ENCODE data around the gene ZC3H14. TPM values are rescaled to one million over a fixed set of nuclear protein-coding genes. Genes with fewer than 3 reads are reported as not detected.
"Not testable (repeated sequence)": the region's sequence is repeated elsewhere in the genome, so short reads cannot be mapped to it uniquely, and the experiment has no call there.

The ZC3H14 gene, protein sequence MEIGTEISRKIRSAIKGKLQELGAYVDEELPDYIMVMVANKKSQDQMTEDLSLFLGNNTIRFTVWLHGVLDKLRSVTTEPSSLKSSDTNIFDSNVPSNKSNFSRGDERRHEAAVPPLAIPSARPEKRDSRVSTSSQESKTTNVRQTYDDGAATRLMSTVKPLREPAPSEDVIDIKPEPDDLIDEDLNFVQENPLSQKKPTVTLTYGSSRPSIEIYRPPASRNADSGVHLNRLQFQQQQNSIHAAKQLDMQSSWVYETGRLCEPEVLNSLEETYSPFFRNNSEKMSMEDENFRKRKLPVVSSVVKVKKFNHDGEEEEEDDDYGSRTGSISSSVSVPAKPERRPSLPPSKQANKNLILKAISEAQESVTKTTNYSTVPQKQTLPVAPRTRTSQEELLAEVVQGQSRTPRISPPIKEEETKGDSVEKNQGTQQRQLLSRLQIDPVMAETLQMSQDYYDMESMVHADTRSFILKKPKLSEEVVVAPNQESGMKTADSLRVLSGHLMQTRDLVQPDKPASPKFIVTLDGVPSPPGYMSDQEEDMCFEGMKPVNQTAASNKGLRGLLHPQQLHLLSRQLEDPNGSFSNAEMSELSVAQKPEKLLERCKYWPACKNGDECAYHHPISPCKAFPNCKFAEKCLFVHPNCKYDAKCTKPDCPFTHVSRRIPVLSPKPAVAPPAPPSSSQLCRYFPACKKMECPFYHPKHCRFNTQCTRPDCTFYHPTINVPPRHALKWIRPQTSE
- 44.9 and 54.1 TPM in 2 replicates for total RNA-seq (2014; rRNA removed; shearing (Covaris generic); ENCODE audit: low replicate concordance)

DNA sequence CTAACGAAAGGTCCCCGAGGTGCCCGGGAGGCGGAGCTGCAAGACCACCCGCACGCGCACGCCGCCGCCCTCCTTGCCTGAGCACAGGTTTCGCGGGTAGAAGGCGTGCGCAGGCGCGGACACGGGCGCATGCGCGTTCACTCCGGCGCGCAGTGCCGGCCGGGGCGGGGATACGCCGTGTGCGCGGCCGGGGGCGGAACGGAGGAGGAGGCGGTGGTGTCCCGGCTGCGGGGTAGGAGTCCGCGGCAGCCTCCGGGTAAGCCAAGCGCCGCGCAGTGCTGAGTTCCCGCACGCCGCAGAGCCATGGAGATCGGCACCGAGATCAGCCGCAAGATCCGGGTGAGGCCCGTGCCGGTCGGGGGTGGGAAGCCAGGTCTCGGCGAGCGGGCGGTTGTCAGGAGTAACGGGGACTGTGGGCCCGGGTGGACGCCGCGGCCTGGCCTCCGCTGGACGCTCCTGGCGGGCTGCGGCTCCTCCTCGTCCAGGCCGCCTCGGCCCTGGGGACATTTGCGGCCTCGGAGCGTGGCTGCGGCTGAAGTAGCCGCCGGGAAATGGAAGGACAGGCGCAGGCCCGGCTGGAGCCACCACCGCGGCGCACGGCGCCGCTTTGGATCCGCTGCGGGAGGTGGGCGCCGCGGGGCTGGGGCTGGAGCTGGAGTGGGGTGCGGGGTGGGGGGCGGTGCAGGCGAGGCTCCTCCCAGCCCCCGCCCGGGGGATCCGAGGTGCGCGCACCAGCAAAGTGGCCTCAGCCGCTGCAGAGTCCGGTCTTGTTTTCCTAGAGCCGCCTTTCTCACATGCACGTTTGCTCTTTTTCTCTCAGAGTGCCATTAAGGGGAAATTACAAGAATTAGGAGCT is at the start of gene ZC3H14:
Gene ZC3H14 (plus strand): TSS at position 207 of the 856 bp plus-strand sequence. CDS start 97 bp downstream, at position 304.
- Histone ChIP-seq H3K27me3 (no peaks in the 10 kb centered on the region), H3K4me3 (peak within 1 kb of the TSS; percentile 81), H3K9me3 (no peaks in the 10 kb centered on the region), H3K36me3 (peaks cover 14% of the 10 kb centered on the region)
- peak; percentile 76 for DNase-seq

DNA sequence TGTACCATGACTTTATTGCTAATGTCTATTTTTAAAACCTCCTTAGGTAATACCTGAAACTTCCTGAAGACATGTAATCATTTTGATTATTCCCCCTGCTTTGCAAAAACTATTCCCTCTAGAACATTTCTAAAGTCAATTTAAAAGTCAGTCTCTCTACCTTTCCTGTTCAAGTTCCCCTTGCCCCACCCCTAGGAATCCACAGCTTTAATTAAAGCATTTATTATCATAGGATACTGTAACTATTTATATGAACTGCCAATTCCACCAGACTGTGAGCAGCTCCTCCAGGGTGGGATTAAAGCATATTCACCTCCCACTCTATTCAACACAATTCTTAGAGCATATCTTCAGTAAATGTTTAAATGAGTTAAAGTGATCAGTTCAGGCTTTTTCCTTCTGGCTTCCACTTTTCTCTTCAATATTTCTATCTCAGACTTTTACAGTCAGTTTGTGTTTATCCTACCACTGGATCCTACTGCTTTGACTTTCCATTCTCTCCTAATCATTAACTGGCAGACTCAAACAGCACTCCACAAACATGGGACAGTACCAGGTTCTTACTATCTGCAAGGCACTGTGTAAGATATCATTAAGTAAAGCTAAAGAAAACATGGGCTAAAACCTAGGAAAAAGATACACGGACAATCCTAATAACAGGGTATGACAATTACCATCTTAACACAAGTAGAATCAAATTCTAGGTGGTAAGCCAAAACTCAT is 47.2 kb upstream of the ZC3H14 start:
- Histone ChIP-seq H3K4me3 (no peak overlapping the region), H3K36me3 (no peaks in the 10 kb centered on the region), H3K9me3 (no peaks in the 10 kb centered on the region), H3K27me3 (no peaks in the 10 kb centered on the region)
- DNase-seq = no peak

DNA sequence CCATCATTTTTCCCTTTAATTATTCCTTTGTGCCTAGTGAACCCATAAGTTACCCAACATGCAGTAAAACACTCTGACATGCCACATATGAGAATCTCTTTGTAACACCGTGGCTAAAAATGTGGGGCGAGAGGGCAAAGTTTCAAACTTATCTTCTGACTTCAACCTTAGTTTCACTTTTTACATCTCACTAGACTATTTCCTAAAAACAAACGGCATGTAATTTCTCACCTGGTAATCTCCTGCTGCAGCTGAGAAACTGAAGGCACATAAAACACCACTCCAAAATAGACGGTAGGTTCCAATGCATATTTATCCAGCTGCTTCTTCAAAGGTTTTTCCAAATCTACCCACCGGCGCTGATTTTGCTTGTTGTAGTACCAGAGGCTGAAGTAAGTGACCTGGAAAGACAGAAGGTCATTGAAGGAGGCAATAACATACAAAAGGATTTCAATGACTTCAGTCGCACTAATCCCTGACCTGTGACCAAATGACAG is 45.9 kb upstream of the ZC3H14 start:
- no peak for DNase-seq
- Histone ChIP-seq H3K27me3 (no peaks in the 10 kb centered on the region), H3K4me3 (no peak overlapping the region), H3K9me3 (no peaks in the 10 kb centered on the region), H3K36me3 (no peaks in the 10 kb centered on the region)

DNA sequence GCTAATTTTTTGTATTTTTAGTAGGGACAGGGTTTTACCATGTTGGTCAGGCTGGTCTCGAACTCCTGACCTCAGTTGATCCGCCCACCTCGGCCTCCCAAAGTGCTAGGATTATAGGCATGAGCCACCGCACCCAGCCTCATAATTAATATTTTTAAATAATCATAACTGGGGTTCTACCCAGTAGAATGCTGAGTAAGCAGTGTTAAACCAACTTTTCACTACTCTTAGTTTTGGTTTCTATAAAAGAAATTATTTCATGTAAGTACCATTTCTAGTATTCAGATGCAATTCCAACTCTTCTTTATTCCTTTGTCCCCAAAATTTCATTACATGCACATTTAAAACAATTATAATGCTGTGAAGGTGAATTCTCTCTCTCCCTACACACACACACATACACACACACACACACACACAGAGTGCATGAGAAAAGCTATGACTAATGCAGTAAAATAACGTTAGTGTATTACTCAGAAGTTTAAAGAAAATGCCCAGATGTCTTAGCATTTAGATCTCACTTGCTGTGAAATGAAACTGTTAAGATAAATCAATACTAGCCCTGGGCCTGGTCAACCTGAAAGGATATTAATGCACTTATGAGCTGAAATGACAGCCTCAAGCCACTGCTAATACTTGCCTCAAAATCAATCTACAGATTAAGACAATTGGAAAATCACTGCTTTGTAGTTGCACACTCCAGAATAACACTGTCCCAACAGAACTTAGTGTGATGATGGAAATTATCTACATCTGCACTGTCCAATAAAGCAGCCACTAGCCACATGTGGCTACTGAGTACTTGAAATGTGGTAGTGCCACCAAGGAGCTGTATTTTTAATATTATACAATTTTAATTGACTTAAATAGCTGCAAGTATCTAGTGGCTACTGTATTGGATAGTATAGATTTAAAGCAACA is 44.0 kb upstream of the ZC3H14 start:
- no peak overlapping the region for H3K4me3 ChIP-seq
- peak; percentile 2 for DNase-seq
- no peaks in the 10 kb centered on the region for H3K36me3 ChIP-seq
- no peaks in the 10 kb centered on the region for H3K27me3 ChIP-seq
- no peaks in the 10 kb centered on the region for H3K9me3 ChIP-seq

DNA sequence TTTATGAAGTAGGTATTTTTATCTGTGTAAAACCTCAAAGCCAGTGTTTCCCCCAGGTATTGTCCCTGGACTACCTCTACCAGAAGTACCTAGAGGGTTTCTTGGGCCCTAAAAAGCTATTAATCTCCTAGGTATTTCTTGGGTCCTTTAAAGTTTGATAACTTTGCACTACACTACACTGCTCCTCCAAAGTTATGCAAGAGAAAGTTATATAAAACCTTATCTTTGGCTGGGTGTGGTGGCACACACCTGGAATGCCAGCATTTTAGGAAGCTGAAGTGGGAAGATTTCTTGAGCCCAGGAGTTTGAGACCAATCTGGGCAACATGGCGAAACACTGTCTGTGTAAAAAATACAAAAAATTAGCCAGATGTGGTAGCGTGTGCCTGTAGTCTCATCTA is 42.9 kb upstream of the ZC3H14 start:
- no peak overlapping the region for H3K4me3 ChIP-seq
- no peaks in the 10 kb centered on the region for H3K9me3 ChIP-seq
- no peak for DNase-seq
- H3K36me3 ChIP-seq = no peaks in the 10 kb centered on the region
- no peaks in the 10 kb centered on the region for H3K27me3 ChIP-seq

DNA sequence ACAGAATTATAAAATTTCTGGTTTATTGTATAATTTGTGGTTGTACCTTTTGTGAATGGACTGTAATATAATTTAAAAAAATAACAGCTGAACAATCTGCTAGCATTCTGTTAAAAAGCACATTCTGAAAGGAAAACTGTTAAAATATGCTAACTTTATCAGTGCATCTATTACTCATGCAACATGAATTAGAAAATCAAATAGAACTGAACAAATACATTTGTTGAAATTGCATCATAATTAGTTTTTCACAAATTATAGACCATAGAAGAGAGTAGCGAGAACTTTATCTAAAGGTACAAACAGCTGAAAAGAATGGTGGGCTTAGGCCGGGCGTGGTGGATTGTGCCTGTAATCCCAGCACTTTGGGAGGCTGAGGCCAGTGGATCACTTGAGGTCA is 41.0 kb upstream of the ZC3H14 start:
- Histone ChIP-seq H3K9me3 (no peaks in the 10 kb centered on the region), H3K27me3 (no peaks in the 10 kb centered on the region), H3K36me3 (no peaks in the 10 kb centered on the region), H3K4me3 (no peak overlapping the region)
- no peak for DNase-seq

DNA sequence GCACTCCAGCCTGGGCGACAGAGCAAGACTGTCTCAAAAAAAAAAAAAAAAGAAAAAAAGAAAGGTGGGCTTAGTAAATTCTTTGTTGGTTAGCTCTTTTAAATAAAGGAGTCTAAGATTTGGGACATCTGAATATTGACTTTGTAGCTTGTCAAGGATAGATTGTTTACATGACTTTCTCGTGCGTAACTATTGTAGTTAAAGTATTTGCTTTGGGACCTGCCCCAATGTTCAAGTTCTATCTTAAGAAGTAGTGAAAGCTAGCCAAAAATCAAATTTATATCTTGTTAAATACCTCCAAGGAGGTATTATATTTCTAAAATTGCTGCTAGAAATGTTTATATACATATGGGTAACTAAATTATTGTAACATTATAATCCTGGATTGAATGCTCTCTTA is 40.4 kb upstream of the ZC3H14 start:
- no peak overlapping the region for H3K4me3 ChIP-seq
- DNase-seq = no peak
- no peaks in the 10 kb centered on the region for H3K27me3 ChIP-seq
- no peaks in the 10 kb centered on the region for H3K36me3 ChIP-seq
- no peaks in the 10 kb centered on the region for H3K9me3 ChIP-seq

DNA sequence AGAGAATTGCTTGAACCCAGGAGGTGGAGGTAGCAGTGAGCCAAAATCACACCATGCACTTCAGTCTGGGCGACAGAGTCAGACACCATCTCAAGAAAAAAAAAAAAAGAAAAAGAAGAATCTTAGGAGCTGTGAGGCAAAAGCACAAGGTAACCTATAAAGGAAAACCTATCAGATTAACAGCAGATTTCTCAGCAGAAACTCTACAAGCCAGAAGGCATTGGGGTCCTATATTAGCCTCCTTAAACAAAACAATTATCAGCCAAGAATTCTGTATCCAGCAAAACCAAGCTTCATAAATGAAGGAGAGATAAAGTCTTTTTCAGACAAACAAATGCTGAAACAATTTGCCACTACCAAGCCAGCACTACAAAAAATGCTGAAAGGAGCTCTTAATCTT is 32.9 kb upstream of the ZC3H14 start:
- H3K36me3 ChIP-seq = not testable (repeated sequence)

DNA sequence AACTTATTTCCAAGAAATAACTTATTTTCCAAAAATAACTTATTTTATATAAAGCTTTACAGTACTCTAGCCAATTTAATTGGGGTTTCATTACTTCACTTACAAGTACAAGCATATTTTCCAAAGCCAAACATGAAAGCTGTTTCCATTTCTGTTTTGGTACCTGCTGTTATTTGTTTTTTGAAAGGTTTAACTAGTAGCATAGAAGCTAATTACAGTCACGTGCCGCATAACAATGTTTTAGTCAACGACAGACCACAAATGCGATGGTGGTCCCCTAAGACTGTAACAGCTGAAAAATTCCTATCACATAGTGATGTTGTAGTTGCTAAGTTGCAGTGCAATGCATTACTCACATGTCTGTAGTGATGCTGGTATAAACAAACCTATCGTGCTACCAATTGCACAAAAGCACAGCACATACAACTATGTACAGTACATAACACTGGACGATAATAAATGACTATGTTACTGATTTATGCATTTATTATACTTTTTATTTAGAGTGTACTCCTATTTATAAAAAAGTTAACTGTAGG is 29.7 kb upstream of the ZC3H14 start:
- H3K4me3 ChIP-seq = no peak overlapping the region
- no peaks in the 10 kb centered on the region for H3K9me3 ChIP-seq
- no peaks in the 10 kb centered on the region for H3K27me3 ChIP-seq
- DNase-seq = no peak
- H3K36me3 ChIP-seq = no peaks in the 10 kb centered on the region

More for the DNA sequence above, 32.9 kb upstream of the ZC3H14 start:
- H3K9me3 ChIP-seq, DNase-seq, H3K27me3 ChIP-seq, H3K4me3 ChIP-seq: not testable (repeated sequence)

DNA sequence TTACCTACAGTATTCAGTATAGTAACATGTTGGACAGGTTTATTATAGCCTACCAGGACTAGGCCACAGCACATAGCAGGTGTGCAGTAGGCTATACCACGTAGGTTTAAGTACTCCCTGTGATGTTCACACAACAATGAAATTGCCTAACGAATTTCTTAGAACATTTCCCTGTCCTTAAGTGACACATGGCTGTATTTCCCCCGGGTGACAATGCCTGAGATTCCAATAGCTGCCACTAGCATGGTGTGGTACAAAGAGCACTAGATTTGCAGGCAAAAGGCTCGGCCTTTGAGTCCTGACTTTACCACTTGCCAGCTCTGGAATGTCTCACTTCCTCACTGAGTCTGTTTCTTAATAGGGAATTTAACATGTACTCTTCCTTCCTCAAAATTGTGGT is 27.7 kb upstream of the ZC3H14 start:
- H3K36me3 ChIP-seq = no peaks in the 10 kb centered on the region
- no peak for DNase-seq
- H3K4me3 ChIP-seq = no peak overlapping the region
- no peaks in the 10 kb centered on the region for H3K9me3 ChIP-seq
- no peaks in the 10 kb centered on the region for H3K27me3 ChIP-seq

DNA sequence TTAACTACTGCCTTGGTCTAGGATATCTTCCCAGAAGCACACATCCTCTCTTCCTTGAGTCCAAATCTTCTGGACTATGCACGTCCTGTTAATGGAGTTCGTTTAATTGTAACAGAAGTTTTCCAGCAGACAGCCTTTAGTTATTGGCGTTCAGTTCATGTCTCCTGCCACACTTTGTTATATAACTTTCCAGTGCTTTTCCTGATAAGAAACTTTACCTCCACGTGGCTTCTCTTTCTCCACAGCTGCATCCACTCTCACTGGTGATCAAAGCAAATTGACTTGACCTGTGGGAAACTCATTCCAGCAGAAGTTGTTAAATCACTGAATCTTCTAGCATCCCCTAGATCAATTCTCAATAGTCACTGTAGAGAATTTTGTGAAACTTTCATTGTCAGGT is 27.0 kb upstream of the ZC3H14 start:
- no peak overlapping the region for H3K4me3 ChIP-seq
- H3K27me3 ChIP-seq = no peaks in the 10 kb centered on the region
- no peaks in the 10 kb centered on the region for H3K9me3 ChIP-seq
- DNase-seq = no peak
- no peaks in the 10 kb centered on the region for H3K36me3 ChIP-seq

DNA sequence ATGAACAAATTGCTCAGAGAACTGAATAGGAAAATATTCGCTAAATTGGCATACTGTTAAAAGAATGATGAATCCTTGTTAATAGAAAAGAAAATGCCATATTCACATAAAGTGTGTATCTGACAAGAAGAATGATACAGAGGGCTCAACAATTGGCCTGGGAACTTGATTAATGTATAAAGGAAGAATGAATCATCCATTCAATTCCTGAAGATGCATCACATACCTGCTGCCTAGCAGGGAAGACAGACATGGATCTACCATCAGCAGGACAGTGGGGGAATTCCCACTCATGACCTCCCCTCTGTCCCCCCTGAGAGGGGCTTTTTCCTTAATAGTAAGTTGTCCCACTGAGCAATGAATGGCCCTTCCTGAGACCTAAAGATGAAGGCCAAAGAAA is 21.5 kb upstream of the ZC3H14 start:
- no peak overlapping the region for H3K4me3 ChIP-seq
- no peaks in the 10 kb centered on the region for H3K9me3 ChIP-seq
- DNase-seq = no peak
- no peaks in the 10 kb centered on the region for H3K27me3 ChIP-seq
- no peaks in the 10 kb centered on the region for H3K36me3 ChIP-seq

DNA sequence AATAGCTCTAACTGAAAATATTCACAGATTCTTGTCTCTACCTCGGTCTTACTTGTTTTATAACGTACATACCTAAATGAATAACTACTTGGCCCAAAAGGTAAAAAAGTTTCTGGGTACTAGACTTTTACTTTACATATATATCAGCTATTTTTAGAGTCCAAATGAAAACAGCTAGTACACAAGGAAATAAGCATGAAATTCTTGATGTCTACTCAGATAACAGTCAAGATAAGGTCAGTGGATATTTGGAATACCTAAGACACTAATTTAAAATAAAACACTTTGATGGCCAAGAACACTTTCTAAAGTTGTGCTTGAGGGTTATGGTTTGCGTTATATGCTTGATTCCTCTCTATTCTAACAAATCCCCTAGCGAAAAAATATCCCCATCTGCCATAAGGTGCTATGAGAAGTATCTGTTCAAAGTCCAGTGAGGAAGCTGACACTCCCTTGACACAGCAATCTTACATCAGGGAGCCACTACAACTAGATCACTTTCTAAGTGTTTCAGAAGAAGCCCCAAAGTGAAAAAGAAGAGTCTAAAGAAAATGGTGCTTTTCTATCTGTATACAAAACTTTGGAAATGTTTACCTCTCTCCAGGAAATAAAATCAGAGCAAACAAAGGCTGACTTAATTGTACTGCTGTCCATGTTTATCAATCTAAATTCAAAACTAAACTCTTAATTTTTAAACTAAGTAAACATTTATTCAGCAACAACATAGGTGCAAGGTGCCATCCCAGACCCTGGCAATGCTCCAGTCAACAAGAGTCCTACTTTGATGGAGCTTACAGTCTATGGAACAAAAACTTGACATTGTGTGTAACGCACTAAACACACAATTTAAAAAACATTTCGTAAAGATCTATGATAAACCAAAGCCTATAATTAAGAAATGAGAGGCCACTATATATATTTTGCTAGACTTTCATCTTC is 19.7 kb upstream of the ZC3H14 start:
- H3K36me3 ChIP-seq = no peaks in the 10 kb centered on the region
- no peak for DNase-seq
- no peak overlapping the region for H3K4me3 ChIP-seq
- H3K9me3 ChIP-seq = no peaks in the 10 kb centered on the region
- H3K27me3 ChIP-seq = no peaks in the 10 kb centered on the region

DNA sequence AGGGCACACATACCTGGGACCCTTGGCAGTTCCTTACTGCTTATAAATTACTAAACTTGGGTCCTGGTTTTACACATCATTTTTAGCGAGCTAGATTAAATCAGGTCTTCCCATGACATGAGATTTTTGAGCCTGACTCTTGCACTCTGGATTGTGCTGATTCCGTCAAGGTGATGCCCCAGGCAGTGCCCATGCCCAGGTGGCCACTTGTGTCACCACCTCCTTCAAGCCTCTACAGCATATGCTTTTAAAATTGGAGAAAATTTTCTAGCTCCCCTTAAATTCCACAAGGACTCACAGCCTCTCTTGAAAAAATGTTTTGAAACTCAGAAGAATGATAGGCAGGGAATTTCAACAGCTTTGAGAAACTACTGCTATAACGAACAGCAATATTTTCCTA is 17.6 kb upstream of the ZC3H14 start:
- no peaks in the 10 kb centered on the region for H3K27me3 ChIP-seq
- no peaks in the 10 kb centered on the region for H3K36me3 ChIP-seq
- DNase-seq = no peak
- H3K4me3 ChIP-seq = no peak overlapping the region
- H3K9me3 ChIP-seq = no peaks in the 10 kb centered on the region

All from MG63 (cell line).